ENCODE results near the gene SMAD3.

The SMAD3 gene

GRCh38 chr15:67218428-67218827 lies 153.0 kb downstream of the SMAD3 start:
- no peak for TF ChIP-seq CTCF (tag by site-specific recombination; IDR thresholded peaks at IDR 0.05)
- TF ChIP-seq ZNF529 (tag by site-specific recombination; IDR thresholded peaks at IDR 0.05; ENCODE audit: insufficient replicate concordance) = no peak
- no peak for TF ChIP-seq ZNF398 (tag by site-specific recombination; IDR thresholded peaks at IDR 0.05)
- TF ChIP-seq ZNF843 (tag by site-specific recombination; IDR thresholded peaks at IDR 0.05) = no peak
- no peak for TF ChIP-seq ZNF280D (tag by site-specific recombination; IDR thresholded peaks at IDR 0.05)
- no peak for TF ChIP-seq ZNF580 (tag by site-specific recombination; IDR thresholded peaks at IDR 0.05)
- no peak for TF ChIP-seq ZNF148 (tag by site-specific recombination; IDR thresholded peaks at IDR 0.05; ENCODE audit: borderline replicate concordance)
- no peak for TF ChIP-seq GFI1B (tag by site-specific recombination; IDR thresholded peaks at IDR 0.05)
- no peak for TF ChIP-seq ZNF280C (tag by site-specific recombination; IDR thresholded peaks at IDR 0.05)
- TF ChIP-seq ZNF169 (tag by site-specific recombination; IDR thresholded peaks at IDR 0.05) = no peak
- TF ChIP-seq MYNN (tag by site-specific recombination; IDR thresholded peaks at IDR 0.05; ENCODE audit: borderline replicate concordance) = no peak
- no peak for TF ChIP-seq ZNF341 (tag by site-specific recombination; IDR thresholded peaks at IDR 0.05; ENCODE audit: low read depth)
- no peak for TF ChIP-seq ZNF23 (tag by site-specific recombination; IDR thresholded peaks at IDR 0.05; ENCODE audit: borderline replicate concordance)
- TF ChIP-seq ZNF433 (tag by site-specific recombination; IDR thresholded peaks at IDR 0.05; ENCODE audit: low read depth) = no peak
- Histone ChIP-seq H3K27ac (ENCODE audit: extremely low read depth, low read depth, low read length) (no peak overlapping the region), H3K4me1 (ENCODE audit: control insufficient read depth, insufficient read depth, low read length) (no peaks in the 10 kb centered on the region), H3K9me3 (ENCODE audit: control insufficient read depth, insufficient read depth, low read depth, low read length) (no peaks in the 10 kb centered on the region), H3K36me3 (ENCODE audit: control insufficient read depth in 2 of 2, insufficient read depth in 1 of 2, low read length in 2 of 2) (peaks cover 4 to 10% of the 10 kb centered on the region in 2 experiments; a peak in 2 of 3 replicates), H3K4me3 (ENCODE audit: low read depth, low read length) (no peak overlapping the region)
- ChIA-PET POLR2A (no interaction called here), CTCF (interaction anchor here (0.7 kb wide), 1 partner anchor 103 kb away, joined by 3 read pairs; no protein-coding TSS in a partner anchor)
